A204.1 (cell line): ENCODE measurements around the gene PUM2.

Experiments used
- FAIRE-seq: peaks from 2 replicates; lab custom pipeline; 2012; peaks lifted over from hg19 to GRCh38; lab: Jason Lieb, UNC

PUM2 gene

GRCh38 chr2:20346565-20347381 lies 3.9 kb downstream of the PUM2 start:
- FAIRE-seq: no peak

DNA sequence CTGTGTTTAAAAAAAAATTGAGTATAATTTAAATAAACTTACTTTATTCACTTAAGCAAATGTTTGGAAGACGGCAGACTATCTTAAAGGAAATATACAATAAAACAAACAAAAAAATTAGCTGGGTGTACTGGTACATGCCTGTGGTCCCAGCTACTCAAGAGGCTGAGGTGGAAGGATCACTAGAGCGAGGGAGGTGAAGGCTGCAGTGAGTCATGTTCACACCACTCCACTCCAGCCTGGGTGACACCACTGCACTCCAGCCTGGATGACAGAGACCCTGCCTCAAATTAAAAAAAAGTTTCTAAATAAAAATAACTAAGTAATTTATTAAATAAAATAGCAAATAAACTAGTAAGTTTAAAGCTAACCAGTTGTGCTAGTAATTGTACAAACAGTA lies 7.5 kb downstream of the PUM2 start:
- no peak for FAIRE-seq

DNA sequence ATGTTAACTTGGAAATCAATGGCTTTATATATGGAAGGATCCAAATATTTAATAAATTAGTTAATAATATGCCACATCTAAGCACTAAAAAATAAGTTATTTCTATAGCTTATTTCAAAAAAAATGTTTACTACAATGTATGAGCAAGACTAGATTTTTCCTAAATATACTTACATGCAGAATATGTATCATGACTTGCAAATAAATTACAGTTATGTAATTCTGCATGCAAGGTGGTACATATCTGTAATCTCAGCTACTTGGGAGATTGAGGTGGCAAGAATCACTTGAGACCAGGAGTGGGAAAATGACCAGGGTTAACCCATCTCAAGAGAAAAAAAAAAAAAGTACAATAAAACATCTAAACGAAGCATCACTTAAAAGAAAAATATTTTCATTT lies 11.6 kb downstream of the PUM2 start:
- no peak for FAIRE-seq

- FAIRE-seq: no peak
Observed at GRCh38 chr2:20334605-20335203, 15.9 kb downstream of the PUM2 start.

DNA sequence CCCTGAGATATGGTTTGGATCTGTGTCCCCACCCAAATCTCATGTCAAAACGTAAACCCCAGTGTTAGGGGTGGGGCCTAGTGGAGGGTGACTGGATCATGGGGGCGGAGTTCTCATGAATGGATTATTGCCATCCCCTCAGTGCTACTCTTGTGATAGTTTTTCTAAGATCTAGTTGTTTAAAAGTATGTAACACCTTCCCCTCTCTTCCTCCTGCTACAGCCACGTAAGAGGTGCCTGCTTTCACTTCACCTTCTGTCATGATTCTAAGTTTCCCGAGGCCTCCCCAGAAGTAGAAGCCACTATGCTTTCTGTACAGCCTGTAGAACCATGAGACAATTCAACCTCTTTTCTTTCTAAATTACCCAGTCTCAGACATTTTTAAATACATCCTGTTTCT lies 16.9 kb downstream of the PUM2 start:
- FAIRE-seq: no peak

DNA sequence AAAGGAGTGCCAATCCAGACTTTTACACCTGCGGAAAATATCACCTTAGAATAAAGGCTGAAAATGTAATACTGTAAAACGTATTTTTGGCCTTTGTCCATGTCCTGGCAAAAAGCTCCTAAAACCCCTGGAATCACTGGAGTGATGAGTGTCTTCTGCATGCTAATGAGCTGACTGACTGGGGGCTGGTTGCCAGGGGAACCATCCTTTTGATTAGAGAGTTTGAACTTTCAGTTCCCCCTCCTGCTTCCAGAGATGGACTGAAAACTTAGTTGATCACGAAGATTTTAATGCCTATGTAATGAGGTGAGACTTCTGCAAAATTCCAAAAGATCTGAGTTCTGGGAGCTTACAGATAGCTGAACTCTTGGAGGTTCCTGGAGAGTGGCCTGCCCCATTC lies 20.5 kb downstream of the PUM2 start:
- no peak for FAIRE-seq

DNA sequence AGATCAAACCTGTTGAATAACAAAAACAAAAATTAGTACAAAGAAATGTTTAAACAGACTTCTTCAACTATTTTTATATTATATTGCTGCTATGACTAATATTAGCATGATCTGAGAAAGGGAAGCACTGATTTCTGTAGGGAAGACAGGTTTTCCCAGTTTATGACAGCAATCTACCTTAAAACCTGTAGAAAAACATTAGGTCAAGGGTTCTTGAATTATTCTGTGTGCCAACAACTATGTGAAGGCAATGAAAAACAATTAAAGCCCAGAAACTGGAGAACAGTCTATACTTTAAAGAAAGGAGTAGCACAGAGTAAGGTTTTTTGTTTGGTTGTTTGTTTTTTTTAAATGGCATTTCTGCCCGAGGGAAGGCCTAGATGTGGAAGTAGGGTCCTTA lies 23.3 kb downstream of the PUM2 start:
- FAIRE-seq: no peak

DNA sequence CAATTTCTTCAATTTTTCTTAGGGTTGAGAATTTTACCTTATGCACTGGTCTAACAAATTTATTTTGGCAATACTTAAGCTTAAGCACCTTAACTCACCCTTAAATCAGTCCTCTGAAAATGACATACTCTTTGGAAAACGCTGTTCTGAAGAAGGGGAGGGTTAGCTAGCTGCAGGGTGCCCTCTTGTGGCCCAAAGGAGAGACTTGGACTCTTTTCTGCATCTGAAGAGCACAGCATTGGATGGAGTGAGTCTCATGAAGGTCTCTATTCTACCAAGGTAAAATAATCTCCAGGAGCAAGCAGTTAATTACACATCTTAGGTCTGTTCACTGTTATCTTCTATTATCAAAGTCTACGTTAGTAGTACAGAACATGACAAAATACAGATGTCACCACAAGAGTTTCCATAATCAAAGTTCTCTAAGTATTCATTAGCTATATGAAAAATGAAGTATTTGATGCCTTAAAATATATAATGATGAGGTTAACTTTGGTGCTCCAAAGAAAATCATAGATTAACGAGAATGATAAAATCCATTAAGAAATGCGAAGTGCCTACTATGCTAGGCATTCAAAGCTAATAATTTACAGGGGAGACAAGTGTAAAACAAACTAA lies 24.4 kb downstream of the PUM2 start:
- FAIRE-seq: peak; percentile 61

DNA sequence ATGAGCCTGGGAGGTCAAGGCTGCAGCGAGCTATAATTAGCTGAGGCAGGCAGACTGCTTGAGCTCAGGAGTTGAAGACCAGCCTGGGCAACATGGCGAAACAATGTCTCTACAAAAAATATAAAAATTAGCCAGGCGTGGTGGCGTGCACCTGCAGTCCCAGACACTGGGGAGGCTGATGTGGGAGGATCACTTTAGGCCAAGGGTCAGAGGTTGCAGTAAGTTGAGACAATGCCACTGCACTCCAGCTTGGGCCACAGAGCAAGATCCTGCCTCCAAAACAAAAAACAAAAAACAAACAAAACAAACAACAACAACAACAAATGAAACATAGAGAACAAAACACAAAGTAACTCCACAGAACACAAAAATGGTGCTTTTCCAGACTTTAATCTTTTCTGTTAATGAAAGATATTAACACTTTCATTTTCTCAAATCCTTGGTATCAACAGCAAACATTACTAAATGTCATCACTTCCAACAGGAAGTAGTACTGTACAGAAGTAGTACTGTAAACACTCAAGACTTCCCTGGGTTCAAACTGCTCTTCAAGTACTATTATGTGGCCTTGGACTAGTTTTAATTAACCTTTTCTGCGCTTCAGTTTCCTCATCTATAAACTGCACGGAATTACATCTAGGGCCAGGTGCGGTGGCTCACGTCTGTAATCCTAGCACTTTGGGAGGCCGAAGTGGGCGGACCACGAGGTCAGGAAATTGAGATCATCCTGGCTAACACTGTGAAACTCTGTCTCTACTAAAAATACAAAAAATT lies 27.9 kb downstream of the PUM2 start:
- no peak for FAIRE-seq

- FAIRE-seq: no peak
Observed at GRCh38 chr2:20317690-20318089, 33.0 kb downstream of the PUM2 start.

DNA sequence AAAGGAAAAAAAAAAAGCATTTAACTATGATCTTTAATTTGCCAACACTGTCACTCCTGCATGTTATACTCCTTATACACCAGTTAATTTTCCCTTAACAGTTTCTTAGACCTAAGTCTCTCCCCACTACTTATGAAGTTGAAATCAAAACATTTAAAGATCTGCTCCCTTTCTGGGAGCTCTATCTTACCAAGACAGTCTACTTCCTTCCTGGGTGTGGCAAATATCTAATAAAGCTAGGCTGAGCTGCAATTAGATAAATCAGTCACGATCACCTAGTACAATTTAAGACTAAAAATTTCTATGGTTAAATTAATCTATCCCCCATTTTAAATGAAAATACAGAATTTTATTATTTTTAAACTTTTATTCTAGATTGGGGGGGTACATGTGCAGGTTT lies 33.4 kb downstream of the PUM2 start:
- no peak for FAIRE-seq

DNA sequence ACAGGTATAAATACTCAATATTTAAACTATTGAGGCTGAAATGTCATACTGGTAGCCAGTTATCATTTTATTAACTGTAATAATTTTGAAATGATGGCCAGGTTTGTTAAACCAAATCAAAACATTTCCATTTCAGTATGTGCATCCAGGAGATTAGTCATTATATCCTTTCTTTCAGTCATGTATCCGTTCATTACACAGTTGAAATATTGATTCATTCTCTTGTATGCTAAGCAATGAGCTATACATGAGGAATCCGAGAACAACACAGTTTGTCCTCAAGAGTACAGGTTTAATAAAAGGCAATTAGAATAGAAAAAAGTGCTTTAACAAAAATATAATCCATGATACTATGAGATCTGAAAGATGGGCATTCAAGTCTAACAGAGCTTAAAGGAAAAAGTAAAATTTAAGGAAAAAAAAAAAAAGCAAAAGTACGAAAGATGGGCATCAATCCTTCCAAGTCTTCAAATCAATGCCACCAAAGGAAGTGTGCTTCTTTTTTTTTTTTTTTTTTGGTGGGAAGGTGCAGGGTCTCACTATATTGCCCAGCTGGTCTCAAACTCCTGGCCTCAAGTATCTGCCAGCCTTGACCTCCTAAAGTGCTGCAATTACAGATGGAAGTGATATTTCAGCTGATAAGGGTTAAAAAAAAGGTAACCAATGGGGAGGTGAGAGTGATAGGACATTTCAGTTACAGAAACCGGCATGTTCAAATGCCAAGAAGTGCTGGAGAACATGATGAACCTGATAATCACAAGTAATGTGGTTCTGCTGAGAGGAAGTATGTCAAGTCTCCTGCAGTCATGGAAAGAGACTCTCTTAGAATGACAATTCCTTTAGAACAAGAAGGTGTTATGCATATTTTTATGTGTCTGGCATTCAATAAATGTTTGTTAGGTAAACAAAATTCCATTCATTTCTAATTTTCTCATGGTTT lies 35.8 kb downstream of the PUM2 start:
- FAIRE-seq: no peak

DNA sequence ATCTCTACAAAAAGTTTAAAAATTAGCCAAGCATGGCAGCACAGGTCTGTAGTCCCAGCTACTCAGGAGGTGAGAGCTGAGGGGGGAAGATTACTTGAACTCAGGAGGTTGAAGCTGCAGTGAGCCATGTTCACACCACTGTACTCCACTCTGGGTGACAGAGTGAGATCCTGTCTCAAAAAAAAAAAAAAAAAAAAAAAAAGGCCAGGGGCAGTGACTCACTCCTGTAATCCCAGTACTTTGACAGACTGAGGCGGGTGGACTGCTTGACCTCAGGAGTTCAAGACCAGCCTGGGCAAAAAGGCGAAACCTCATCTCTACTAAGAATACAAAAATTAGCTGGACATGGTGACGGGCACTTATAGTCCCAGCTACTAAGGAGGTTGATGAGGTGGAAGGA lies 37.0 kb downstream of the PUM2 start:
- FAIRE-seq: no peak

DNA sequence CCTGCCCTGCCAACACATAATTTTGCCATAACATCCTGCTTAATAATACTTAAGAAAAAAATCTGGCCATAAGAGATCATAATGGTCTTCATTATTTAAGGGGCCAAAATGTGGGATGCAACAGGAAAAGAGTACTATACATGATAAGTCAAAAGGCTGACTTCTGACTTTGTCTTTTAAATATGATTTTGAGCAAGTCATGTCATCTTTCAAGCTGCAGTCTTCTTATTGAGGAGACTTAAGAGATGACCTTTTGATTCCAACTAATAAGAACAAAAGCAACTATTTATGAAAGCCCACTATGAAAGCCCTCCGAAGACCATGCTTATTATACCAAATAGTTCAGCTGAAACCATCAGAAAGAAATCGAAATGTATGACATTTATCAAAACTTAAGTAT lies 41.6 kb downstream of the PUM2 start:
- no peak for FAIRE-seq

GRCh38 chr2:20307311-20307710 lies 43.3 kb downstream of the PUM2 start:
- no peak for FAIRE-seq

DNA sequence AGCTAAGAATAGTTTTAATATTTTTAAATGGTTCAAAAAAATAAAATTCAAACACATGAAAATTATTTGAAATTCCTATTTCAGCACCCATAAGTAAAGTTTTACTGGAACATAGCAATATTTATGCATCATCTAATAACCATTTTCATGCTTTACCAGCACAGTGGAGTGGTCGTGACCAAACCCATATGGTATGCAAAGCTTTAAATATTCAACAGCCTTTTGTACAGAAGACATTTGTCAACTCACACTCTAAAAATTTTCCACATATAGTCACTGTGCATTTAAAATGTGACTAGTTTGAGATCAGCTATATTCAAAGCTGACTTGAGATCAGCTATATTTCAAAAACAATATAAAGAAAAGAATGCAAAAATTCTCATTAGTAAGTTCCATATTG lies 46.2 kb downstream of the PUM2 start:
- no peak for FAIRE-seq

GRCh38 chr2:20303966-20304365 lies 46.7 kb downstream of the PUM2 start:
- FAIRE-seq: no peak

GRCh38 chr2:20302019-20302418 lies 48.6 kb downstream of the PUM2 start:
- FAIRE-seq: no peak

DNA sequence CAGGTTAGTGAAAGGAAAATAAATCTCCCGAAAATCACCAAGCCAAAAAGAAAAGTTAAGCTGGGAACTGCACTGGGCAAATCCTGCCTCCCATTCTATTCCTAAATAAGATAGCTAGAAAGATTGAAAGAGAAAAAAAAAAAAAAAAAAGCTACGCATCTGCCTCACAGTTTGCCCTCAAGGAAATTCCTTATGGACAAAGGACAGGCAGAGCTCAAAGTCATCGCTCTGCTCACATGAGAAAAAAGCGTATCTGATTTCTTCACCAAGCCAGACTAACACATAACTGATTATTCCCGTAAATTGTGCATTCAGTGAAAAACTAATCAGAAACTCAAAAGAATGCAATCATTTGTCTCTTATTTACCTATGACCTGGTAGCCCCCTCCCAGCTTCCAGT lies 50.0 kb downstream of the PUM2 start:
- FAIRE-seq: no peak

DNA sequence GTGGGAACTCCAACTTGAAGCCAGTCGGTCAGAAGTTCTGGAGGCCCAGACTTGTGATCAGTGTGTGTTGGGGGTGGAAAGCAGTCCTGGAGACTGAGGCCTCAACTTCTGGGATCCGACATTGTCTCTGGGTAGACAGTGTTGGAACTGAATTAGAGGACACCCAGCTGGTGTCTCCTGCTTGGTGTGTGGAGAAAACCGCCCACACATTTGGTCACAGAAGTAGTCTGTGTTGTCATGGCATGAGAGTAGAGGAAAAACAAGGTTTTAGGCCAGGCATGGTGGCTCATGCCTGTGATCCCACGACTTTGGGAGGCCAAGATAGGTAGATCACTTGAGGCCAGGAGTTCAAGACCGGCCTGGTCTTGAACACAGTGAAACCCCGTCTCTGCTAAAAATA lies 51.5 kb downstream of the PUM2 start:
- no peak for FAIRE-seq

GRCh38 chr2:20294231-20294630 lies 56.4 kb downstream of the PUM2 start:
- no peak for FAIRE-seq

GRCh38 chr2:20292984-20293383 lies 57.7 kb downstream of the PUM2 start:
- FAIRE-seq: no peak
